BJ (cell line): ENCODE measurements around the gene ITGA2B. TPM values are rescaled to one million over a fixed set of nuclear protein-coding genes. Genes with fewer than 3 reads are reported as not detected.
"Not testable (repeated sequence)": the region's sequence is repeated elsewhere in the genome, so short reads cannot be mapped to it uniquely, and the experiment has no call there.

Experiments used
- CTCF ChIA-PET: fragments of 350-600 bp; formaldehyde crosslinking; extraction: SDS; loops from one replicate; lab custom pipeline; 2021; ENCODE audit warnings: antibody characterized with exemption, inconsistent platforms; lab: Yijun Ruan, JAX
- POLR2A ChIA-PET: fragments of 300-600 bp; sonication (Branson Sonifier 250); formaldehyde crosslinking; extraction: SDS; loops from one replicate; lab custom pipeline; 2021; ENCODE audit warnings: antibody characterized with exemption; lab: Charles Lee
- DNase-seq: peaks from one replicate; pipeline ENCODE4 v3.0.0-alpha.2; 2011; ENCODE audit warnings: low read depth
- H3K27me3 ChIP-seq: 2 replicates; pipeline ENCODE4 v1.6.0; 2011; ENCODE audit warnings: low read length; ENCODE audit not compliant: control insufficient read depth, insufficient read depth
- H3K36me3 ChIP-seq: 2 replicates; pipeline ENCODE4 v1.5.1; 2011; ENCODE audit warnings: low read length; ENCODE audit not compliant: control insufficient read depth, insufficient read depth
- H3K4me3 ChIP-seq: 2 replicates; pipeline ENCODE4 v1.5.1; 2011; ENCODE audit warnings: low read depth, mild to moderate bottlenecking, control low read depth, low read length
- polyA plus RNA-seq: library from polyadenylated mRNA; depleted of rRNA; stranded (reverse); fragments of >200 nt; gene quantifications from 2 replicates; pipeline ENCODE4 v1.2.3, GENCODE V29; 2011
- TF ChIP-seq, protein P1 (sequence below): IDR thresholded peaks from 2 replicates; pipeline ENCODE4 v1.5.1; 2011; ENCODE audit warnings: low read depth, mild to moderate bottlenecking, control low read depth, inconsistent platforms, low read length, moderate library complexity; ENCODE audit not compliant: insufficient read depth

ITGA2B gene
- polyA plus RNA-seq, 1 experiment, result 0.11 TPM

DNA sequence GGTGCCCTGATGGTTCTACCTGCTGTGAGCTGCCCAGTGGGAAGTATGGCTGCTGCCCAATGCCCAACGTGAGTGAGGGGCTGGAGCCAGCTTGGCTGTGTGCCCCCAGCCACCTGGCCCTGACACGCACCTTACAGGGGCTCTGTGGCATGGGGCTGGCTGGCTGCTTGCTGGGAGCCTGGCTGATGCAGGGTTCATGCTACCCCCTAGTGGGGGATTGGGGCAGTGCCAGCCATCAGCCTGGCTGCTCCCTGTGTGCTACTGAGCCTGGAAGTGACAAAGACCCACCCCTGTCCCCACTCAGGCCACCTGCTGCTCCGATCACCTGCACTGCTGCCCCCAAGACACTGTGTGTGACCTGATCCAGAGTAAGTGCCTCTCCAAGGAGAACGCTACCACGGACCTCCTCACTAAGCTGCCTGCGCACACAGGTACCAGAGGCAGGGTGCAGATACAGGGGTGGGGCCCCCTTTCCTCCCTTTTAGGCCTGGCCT, 38.7 kb downstream of the ITGA2B start:
- H3K4me3 ChIP-seq, result no peak overlapping the region
- ChIA-PET POLR2A (no interaction called here), CTCF (interaction anchor here (0.8 to 7.1 kb wide), 12 partner anchors 10 to 193 kb away, joined by 3 to 69 read pairs (median 4); partner anchors contain the start of gene FAM171A2)
- H3K27me3 ChIP-seq, result no peaks in the 10 kb centered on the region
- TF ChIP-seq, protein P1, sequence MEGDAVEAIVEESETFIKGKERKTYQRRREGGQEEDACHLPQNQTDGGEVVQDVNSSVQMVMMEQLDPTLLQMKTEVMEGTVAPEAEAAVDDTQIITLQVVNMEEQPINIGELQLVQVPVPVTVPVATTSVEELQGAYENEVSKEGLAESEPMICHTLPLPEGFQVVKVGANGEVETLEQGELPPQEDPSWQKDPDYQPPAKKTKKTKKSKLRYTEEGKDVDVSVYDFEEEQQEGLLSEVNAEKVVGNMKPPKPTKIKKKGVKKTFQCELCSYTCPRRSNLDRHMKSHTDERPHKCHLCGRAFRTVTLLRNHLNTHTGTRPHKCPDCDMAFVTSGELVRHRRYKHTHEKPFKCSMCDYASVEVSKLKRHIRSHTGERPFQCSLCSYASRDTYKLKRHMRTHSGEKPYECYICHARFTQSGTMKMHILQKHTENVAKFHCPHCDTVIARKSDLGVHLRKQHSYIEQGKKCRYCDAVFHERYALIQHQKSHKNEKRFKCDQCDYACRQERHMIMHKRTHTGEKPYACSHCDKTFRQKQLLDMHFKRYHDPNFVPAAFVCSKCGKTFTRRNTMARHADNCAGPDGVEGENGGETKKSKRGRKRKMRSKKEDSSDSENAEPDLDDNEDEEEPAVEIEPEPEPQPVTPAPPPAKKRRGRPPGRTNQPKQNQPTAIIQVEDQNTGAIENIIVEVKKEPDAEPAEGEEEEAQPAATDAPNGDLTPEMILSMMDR, result peak; percentile 85
- peaks cover 22% of the 10 kb centered on the region for H3K36me3 ChIP-seq
- DNase-seq, result no peak

DNA sequence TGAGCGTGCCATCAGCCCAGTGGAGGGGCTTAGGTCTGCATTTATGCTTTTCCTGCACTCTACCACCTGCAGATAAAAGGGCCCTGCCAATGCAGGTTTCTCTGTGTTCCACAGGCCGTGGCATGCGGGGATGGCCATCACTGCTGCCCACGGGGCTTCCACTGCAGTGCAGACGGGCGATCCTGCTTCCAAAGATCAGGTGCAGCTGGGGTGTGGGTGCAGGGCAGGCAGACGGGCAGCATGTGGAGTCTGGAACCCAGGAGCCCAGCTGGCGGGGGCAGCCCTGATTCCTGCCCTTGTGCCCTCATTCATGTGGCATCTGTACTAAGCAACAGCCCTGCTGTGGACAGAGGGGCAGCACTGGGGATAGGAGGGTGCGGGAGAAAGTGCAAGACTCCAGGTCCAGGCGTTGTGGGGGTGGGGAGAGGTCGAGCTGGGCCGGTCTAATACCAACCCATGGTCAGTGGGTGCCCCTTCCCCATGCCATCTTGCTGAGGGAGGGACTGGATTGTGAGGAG, 39.8 kb downstream of the ITGA2B start:
- TF ChIP-seq, protein P1, result no peak
- CTCF ChIA-PET, result interaction anchor here (0.8 to 7.1 kb wide), 12 partner anchors 8 to 306 kb away, joined by 3 to 69 read pairs (median 4); partner anchors contain the start of gene FAM171A2
- no peak for DNase-seq
- Histone ChIP-seq H3K36me3 (peaks cover 22% of the 10 kb centered on the region), H3K4me3 (no peak overlapping the region), H3K27me3 (no peaks in the 10 kb centered on the region)
- POLR2A ChIA-PET, result no interaction called here

DNA sequence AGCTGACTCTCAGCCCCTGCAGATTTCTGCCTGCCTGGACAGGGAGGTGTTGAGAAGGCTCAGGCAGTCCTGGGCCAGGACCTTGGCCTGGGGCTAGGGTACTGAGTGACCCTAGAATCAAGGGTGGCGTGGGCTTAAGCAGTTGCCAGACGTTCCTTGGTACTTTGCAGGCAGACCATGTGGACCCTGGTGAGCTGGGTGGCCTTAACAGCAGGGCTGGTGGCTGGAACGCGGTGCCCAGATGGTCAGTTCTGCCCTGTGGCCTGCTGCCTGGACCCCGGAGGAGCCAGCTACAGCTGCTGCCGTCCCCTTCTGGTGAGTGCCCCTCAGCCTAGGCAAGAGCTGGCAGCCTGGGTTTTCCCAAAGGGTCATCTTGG, 40.5 kb downstream of the ITGA2B start:
- no peak for DNase-seq
- TF ChIP-seq, protein P1, result no peak
- ChIA-PET CTCF (interaction anchor here (1.2 to 7.1 kb wide), 4 partner anchors 12 to 306 kb away, joined by 3 to 69 read pairs (median 4); partner anchors contain the start of gene FAM171A2), POLR2A (no interaction called here)
- Histone ChIP-seq H3K27me3 (no peaks in the 10 kb centered on the region), H3K4me3 (no peak overlapping the region), H3K36me3 (peaks cover 22% of the 10 kb centered on the region)

DNA sequence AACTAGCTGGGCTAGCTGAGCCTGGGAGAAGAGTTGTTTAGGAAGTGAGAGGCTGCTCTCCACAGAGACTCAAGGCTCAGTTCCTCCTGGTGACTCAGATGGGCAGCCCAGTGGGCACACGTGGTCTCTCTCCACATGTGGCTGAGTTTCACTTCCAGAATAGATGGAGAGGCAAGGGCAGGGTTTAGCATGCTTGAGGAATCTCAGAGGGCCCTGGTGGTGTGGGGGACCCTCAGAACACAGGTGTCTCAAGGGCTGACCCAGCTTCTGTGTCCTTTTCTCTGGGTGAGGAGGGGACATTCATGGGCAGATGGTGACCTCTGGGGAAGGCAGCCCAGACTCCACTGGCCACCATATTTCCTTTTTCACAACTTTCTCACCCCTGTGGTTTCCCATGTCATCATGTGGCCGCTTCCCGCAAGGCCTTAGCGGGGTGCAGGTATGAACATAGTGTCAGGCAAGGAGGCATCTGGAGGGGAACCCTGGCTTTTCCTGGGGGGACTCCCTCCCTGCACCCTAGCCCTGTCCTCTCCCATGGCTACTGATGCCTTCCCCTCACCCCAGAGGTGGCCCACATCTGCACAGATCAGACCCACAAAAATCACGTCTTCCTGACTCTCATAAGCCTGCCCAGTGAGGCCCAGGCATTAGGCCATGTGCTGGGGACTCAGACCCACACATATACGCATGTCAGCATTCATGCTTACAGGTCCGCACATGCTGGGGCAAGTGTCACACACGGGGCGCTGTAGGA, 41.0 kb downstream of the ITGA2B start:
- Histone ChIP-seq H3K27me3 (no peaks in the 10 kb centered on the region), H3K4me3 (no peak overlapping the region), H3K36me3 (peaks cover 22% of the 10 kb centered on the region)
- TF ChIP-seq, protein P1, result no peak
- no peak for DNase-seq
- CTCF ChIA-PET, result interaction anchor here (0.8 to 7.1 kb wide), 8 partner anchors 13 to 175 kb away, joined by 3 to 69 read pairs (median 4); partner anchors contain the start of gene FAM171A2
- POLR2A ChIA-PET, result no interaction called here

DNA sequence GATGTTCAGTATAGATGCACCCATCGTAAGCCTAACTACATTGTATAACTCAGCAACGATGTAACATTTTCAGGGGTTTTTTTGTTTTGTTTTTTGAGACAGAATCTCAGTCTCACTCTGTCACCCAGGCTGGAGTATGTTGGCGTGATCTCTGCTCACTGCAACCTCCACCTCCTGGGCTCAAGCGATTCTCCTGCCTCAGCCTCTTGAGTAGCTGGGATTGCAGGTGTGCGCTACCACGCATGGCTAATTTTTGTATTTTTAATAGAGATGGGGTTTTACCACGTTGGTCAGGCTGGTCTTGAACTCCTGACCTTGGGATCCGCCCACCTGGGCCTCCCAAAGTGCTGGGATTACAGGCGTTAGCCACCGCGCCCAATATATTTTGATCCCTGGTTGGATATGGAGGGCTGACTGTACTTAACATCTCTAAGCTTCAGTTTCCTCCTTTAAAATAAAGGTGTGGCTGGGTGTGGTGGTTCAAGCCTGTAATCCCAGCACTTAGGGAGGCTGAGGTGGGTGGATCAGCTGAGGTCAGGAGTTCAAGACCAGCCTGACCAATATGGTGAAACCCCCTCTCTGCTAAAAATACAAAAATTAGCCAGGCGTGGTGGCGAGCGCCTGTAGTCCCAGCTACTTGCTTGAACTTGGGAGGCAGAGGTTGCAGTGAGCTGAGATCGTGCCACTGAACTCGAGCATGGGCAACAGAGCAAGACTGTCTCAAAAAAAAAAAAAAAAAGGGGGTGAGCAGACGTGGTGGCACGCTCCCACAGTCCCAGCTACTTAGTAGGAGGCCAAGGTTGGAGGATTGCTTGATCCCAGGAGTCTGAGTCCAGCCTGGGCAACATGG, 42.0 kb downstream of the ITGA2B start:
- peaks cover 18% of the 10 kb centered on the region for H3K36me3 ChIP-seq
- CTCF ChIA-PET, result interaction anchor here (0.6 to 7.1 kb wide), 8 partner anchors 14 to 176 kb away, joined by 3 to 69 read pairs (median 4); partner anchors contain the start of gene FAM171A2
- POLR2A ChIA-PET, H3K4me3 ChIP-seq, H3K27me3 ChIP-seq, DNase-seq: not testable (repeated sequence)
